Stomach (tissue), 4 donors: ENCODE measurements around the gene TSGA10.

Source experiments
- POLR2A ChIP-seq, 4 donors: fragments of 450-650 bp; IDR thresholded peaks; one replicate each; pipeline ENCODE4 v1.6.1; 2016; ENCODE audit warnings: antibody characterized with exemption in 4 of 4, control low read depth in 2 of 4, mild to moderate bottlenecking in 1 of 4, moderate library complexity in 1 of 4
- POLR2AphosphoS5 ChIP-seq, 3 donors: sonication (generic); formaldehyde crosslinking; IDR thresholded peaks; one replicate each; pipeline ENCODE4 v1.6.1; 2016; ENCODE audit warnings: antibody characterized with exemption in 3 of 3
- TF ChIP-seq, protein P1 (sequence below), 7 experiments: fragments of 450-650 bp in 4 of 7; fragments of 200-600 bp in 3 of 7; sonication (generic) in 3 of 7; IDR thresholded peaks; one replicate each; pipeline ENCODE4 v1.5.1; 2016 to 2019; ENCODE audit warnings: antibody characterized with exemption in 7 of 7, control low read depth in 2 of 7, mild to moderate bottlenecking in 1 of 7

DNA sequence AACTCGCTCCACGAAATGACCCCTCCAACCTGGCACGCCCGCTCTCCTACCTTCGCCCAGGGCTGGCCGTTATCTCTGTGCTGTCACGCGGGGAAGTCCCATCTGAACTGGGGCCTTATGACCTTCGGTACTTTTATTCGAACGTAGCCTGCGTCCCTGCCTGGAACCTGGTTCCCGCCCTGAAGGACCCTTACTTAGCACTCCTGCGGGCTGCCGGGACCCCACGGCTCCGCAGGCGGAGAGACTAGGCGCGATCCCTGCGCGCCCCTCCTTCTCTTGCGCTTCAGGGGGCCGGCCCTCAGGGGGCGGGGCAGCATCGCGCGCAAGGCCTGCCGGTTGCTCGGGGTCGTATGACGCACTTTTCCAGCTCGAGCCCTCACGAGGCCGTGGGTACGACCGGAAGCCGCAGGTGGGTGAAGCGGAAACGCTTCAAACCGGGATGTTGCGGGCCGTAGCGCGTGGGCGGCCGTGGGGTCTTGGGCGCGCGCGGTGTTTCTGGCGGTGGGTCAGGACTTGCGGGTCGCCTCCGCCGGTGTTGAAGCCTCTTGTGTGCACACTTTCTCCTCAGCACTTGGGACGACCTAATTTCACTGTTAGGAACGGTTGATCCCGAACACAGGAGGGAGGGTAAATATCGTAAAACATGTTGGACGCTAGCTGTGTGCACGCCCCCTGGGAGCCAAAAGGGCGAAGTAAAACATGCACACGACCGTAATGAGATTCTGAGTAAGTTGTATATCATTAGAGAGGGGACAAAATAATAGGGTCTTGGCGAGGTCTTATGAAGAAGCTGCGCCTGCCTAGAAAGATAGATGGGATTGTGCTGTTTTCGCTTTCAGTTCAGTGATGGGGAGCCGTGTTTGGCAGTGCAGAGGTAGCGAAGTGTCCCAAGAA, at the start of gene TSGA10, which contains the start of gene LIPT1:
- TF ChIP-seq, protein P1, sequence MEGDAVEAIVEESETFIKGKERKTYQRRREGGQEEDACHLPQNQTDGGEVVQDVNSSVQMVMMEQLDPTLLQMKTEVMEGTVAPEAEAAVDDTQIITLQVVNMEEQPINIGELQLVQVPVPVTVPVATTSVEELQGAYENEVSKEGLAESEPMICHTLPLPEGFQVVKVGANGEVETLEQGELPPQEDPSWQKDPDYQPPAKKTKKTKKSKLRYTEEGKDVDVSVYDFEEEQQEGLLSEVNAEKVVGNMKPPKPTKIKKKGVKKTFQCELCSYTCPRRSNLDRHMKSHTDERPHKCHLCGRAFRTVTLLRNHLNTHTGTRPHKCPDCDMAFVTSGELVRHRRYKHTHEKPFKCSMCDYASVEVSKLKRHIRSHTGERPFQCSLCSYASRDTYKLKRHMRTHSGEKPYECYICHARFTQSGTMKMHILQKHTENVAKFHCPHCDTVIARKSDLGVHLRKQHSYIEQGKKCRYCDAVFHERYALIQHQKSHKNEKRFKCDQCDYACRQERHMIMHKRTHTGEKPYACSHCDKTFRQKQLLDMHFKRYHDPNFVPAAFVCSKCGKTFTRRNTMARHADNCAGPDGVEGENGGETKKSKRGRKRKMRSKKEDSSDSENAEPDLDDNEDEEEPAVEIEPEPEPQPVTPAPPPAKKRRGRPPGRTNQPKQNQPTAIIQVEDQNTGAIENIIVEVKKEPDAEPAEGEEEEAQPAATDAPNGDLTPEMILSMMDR (IDR thresholded peaks at IDR 0.05), result peak in 2 of 7 experiments; percentile 8 to 14
- TF ChIP-seq POLR2AphosphoS5 (IDR thresholded peaks at IDR 0.05) (peak; percentile 95 to 98 (median 98)), POLR2A (IDR thresholded peaks at IDR 0.05) (peak in 2 of 4 donors; percentile 51 to 86)
